ENCODE data around the gene SLC38A9. TPM values are rescaled to one million over a fixed set of nuclear protein-coding genes. Genes with fewer than 3 reads are reported as not detected.

Gene SLC38A9
- total and polyA plus RNA-seq, 2 of the 8 experiments (the other 6 are each of a cell fraction or from before 2014, with no cell fraction given) = 29.2 to 43.7 TPM

DNA sequence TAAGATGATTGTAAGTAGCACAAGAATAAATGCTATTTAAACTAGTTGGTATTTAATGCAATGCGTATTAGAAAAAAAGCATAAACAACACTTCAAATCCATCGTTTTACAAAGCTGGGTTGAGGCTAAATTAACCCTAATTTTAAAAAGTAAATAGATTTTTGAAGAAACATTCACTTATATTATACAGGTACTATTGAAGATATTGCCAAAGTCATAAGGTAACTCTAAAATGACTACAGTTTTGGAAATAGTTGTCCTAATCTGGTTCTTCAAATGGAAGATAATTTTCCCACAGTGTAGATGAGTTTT, 20.1 kb downstream of the SLC38A9 start (continued):
- TF ChIP-seq TAF1 (IDR thresholded peaks at IDR 0.05; ENCODE audit: low read depth, low read length) (no peak), GABPA (IDR thresholded peaks at IDR 0.05; ENCODE audit: borderline replicate concordance, insufficient read depth, low read length) (no peak), RAD21 (IDR thresholded peaks at IDR 0.05 in 1 of 2, conservative IDR thresholded peaks at IDR 0.05 in 1 of 2; ENCODE audit: low read depth in 2 of 2, low read length in 2 of 2) (no peak), RBBP5 (IDR thresholded peaks at IDR 0.05; ENCODE audit: borderline replicate concordance, low read depth, low read length) (no peak), KDM4A (IDR thresholded peaks at IDR 0.05; ENCODE audit: low read depth, low read length, severe bottlenecking) (no peak), EP300 (IDR thresholded peaks at IDR 0.05; ENCODE audit: borderline replicate concordance in 1 of 2, low read depth in 2 of 2, low read length in 2 of 2) (no peak), ZNF274 (IDR thresholded peaks at IDR 0.05; ENCODE audit: borderline replicate concordance, extremely low read depth, low read length) (no peak), CHD1 (IDR thresholded peaks at IDR 0.05; ENCODE audit: low read depth, low read length) (no peak), BCL11A (IDR thresholded peaks at IDR 0.05; ENCODE audit: low read depth in 2 of 2, low read length in 2 of 2) (no peak)

All from H1 (cell line).